ENCODE data around the gene SLC2A2.
A peak's percentile ranks its signal among the peaks of the same experiment; 100 is the strongest.

SLC2A2 gene

GRCh38 chr3:171044835-171045793 lies 18.6 kb upstream of the SLC2A2 start:
- TF ChIP-seq CTCF (IDR thresholded peaks at IDR 0.05; ENCODE audit: insufficient read depth, low read length, missing control alignments), result no peak
- CTCF ChIA-PET, result interaction anchor here (0.6 to 1.5 kb wide), 3 partner anchors 82 to 522 kb away, joined by 3 to 5 read pairs (median 3); no protein-coding TSS in a partner anchor
- POLR2A ChIA-PET, result no interaction called here
- H3K4me3 ChIP-seq (ENCODE audit: low read depth, low read length), result no peak overlapping the region
- peak; percentile 71 for DNase-seq (ENCODE audit: low read depth, low spot score)

GRCh38 chr3:171044384-171044783 lies 17.9 kb upstream of the SLC2A2 start:
- no peak overlapping the region for H3K4me3 ChIP-seq (ENCODE audit: low read depth, low read length)
- TF ChIP-seq CTCF (IDR thresholded peaks at IDR 0.05; ENCODE audit: insufficient read depth, low read length, missing control alignments), result no peak
- CTCF ChIA-PET, result interaction anchor here (0.6 to 1.5 kb wide), 3 partner anchors 82 to 523 kb away, joined by 3 to 5 read pairs (median 3); no protein-coding TSS in a partner anchor
- DNase-seq (ENCODE audit: low read depth, low spot score), result no peak
- POLR2A ChIA-PET, result no interaction called here

- ChIA-PET CTCF (no interaction called here), POLR2A (no interaction called here)
- TF ChIP-seq CTCF (IDR thresholded peaks at IDR 0.05; ENCODE audit: insufficient read depth, low read length, missing control alignments), result no peak
- no peak overlapping the region for H3K4me3 ChIP-seq (ENCODE audit: low read depth, low read length)
- DNase-seq (ENCODE audit: low read depth, low spot score), result no peak
These were observed 13.2 kb upstream of the SLC2A2 start for GRCh38 chr3:171039674-171040073.

DNA sequence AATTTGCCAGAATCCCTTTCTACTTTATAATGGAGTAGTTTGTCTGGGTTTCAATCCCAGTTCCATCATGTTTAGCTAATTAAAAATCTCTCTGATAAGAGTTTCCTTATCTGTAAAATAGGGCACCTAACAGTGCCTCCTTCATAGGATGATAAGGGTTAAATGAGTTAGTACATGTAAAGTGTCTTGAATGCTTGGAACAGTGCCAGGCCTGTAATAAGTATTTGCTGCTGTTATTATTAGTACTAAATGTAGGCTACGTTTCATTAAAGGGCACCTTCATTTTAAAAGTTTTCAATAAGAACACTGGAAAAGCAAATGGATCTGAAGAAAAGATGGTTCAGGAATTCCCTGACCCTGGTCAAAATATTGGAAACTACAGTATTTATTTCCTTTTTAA lies 11.8 kb upstream of the SLC2A2 start:
- POLR2A ChIA-PET, result no interaction called here
- CTCF ChIA-PET, result interaction anchor here (0.8 to 1.6 kb wide), 2 partner anchors 9 to 12 kb away, joined by 4 to 5 read pairs; no protein-coding TSS in a partner anchor
- H3K4me3 ChIP-seq (ENCODE audit: low read depth, low read length), result no peak overlapping the region
- DNase-seq (ENCODE audit: low read depth, low spot score), result no peak
- TF ChIP-seq CTCF (IDR thresholded peaks at IDR 0.05; ENCODE audit: insufficient read depth, low read length, missing control alignments), result no peak

DNA sequence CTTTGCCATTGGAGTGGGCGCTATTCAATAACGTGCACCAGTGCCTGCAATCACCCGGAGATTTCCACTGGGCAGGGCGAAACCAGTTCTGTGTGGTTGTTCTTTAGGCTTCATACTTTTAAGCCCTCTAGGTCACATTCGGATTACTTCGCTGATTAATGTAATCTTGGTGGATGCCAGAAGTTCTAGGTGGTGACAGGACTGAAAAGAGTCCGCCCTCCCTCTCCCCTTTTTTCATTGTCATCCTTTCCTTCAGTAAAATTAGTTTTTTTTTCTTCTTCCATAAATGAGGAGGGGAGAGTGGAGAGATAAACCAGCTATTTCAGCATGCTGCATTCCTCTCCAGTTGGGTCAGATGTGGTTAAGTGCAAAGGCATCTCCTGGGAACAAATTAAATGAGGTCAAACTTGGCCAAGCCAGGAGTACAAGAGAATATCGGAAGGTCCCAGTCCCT lies 2.3 kb upstream of the SLC2A2 start:
- CTCF ChIA-PET, result interaction anchor here (1.0 to 1.6 kb wide), 2 partner anchors 14 to 21 kb away, joined by 3 to 5 read pairs; no protein-coding TSS in a partner anchor
- peak overlapping the region; percentile 49 for H3K4me3 ChIP-seq (ENCODE audit: low read depth, low read length)

More for the DNA sequence above, 2.3 kb upstream of the SLC2A2 start:
- TF ChIP-seq CTCF (IDR thresholded peaks at IDR 0.05; ENCODE audit: insufficient read depth, low read length, missing control alignments), result no peak
- peak; percentile 76 for DNase-seq (ENCODE audit: low read depth, low spot score)
- POLR2A ChIA-PET, result interaction anchor here (0.6 kb wide), 1 partner anchor 38 kb away, joined by 3 read pairs; no protein-coding TSS in a partner anchor

Measured in AG04449 (cell line).